MCF 10A (cell line): ENCODE results near the gene PTEN. TPM values are rescaled to one million over a fixed set of nuclear protein-coding genes. Genes with fewer than 3 reads are reported as not detected.

Experiments used
- BruUV-seq: library from RNA; stranded (reverse); fragments of 400-500 nt; replicated peaks from 2 replicates; lab custom pipeline; 2021; lab: Mats Ljungman, UMichigan
- CTCF ChIA-PET: fragments of 300-600 bp; sonication (Branson Sonifier 250); formaldehyde crosslinking; extraction: SDS; loops from one replicate; lab custom pipeline; 2021; ENCODE audit warnings: antibody characterized with exemption, inconsistent platforms; lab: Yijun Ruan, JAX
- POLR2A ChIA-PET: fragments of 300-600, 350-650 bp; sonication (Branson Sonifier 250); formaldehyde crosslinking; extraction: SDS; loops from one replicate; lab custom pipeline; 2020; ENCODE audit warnings: antibody characterized with exemption, inconsistent platforms; lab: Yijun Ruan, JAX
- DNase-seq: peaks from one replicate; pipeline ENCODE4 v3.0.0-alpha.2; 2018; ENCODE audit not compliant: unreplicated experiment
- H3K27ac Mint-ChIP-seq: one replicate; pipeline ENCODE4 v1.8.0; 2022; ENCODE audit warnings: mild to moderate bottlenecking, low read depth, mixed read lengths; ENCODE audit not compliant: unreplicated experiment
- H3K27me3 Mint-ChIP-seq: one replicate; pipeline ENCODE4 v1.8.0; 2022; ENCODE audit warnings: mixed read lengths; ENCODE audit not compliant: insufficient read depth, unreplicated experiment
- H3K36me3 Mint-ChIP-seq: one replicate; pipeline ENCODE4 v1.8.0; 2022; ENCODE audit warnings: mild to moderate bottlenecking, moderate library complexity, mixed read lengths; ENCODE audit not compliant: insufficient read depth, unreplicated experiment
- H3K4me1 Mint-ChIP-seq: one replicate; pipeline ENCODE4 v1.8.0; 2022; ENCODE audit warnings: mixed read lengths; ENCODE audit not compliant: insufficient read depth, unreplicated experiment
- H3K4me3 Mint-ChIP-seq: one replicate; pipeline ENCODE4 v1.8.0; 2022; ENCODE audit warnings: mild to moderate bottlenecking, moderate library complexity, mixed read lengths; ENCODE audit not compliant: unreplicated experiment
- H3K9me3 Mint-ChIP-seq: one replicate; pipeline ENCODE4 v1.8.0; 2022; ENCODE audit warnings: mixed read lengths; ENCODE audit not compliant: unreplicated experiment
- intact Hi-C: fragments of 100-400 bp; cut with micrococcal nuclease; formaldehyde crosslinking; loops from 2 replicates; pipeline ENCODE4 v1.14.1; 2022
- total RNA-seq: library from RNA; stranded (reverse); gene quantifications from 2 replicates; pipeline ENCODE4 v1.2.3, GENCODE V29; 2022
- TF ChIP-seq, protein P1 (sequence below): fragments of 200-600 bp; IDR thresholded peaks from one replicate; pipeline ENCODE4 v1.8.0; 2022; ENCODE audit warnings: antibody characterized with exemption, mild to moderate bottlenecking; ENCODE audit not compliant: unreplicated experiment

PTEN gene
- total RNA-seq, 1 experiment from 2014 or later = 64.1 TPM

DNA sequence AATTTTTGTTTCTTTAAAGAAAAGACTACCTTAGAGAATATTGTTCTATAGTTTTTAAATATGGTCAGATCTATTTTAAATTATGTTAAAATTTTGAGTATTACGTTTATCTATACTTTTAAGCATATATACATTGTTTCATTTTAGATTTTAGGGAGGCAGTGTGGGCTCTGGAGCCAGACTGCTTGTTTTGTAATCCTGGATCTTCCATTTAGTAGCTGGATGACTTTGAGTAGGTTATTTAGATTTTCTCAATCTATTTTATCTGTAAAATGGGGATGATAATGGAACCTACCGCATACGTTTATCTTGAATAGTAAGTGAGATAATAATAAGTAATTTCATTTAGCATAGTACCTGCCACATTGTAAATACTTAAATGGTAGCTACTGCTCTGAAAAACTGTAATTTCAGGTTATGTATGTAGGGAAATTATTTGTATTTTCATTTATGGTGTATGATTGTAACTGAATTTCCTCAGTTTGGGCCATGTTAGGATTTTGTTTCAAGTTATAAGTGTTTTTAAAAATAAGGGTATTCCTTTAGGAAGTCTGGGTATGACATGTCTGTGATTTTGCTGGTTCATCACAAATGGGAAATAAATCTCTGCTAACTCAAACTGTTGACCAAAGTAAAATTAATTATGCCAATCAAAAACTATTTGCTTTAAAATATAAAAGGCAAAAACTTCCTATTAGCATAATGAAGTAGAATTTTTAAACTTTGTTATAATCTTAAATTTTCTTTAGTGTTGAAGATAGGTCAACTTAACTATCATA, 6.5 kb downstream of the PTEN start:
- peak overlapping the region; percentile 12 for H3K27ac Mint-ChIP-seq
- H3K4me1 Mint-ChIP-seq = peaks cover 22% of the 10 kb centered on the region
- BruUV-seq = no TSS peak
- no peak for DNase-seq
- no peaks in the 10 kb centered on the region for H3K9me3 Mint-ChIP-seq
- CTCF ChIA-PET = interaction anchor here (0.6 to 1.0 kb wide), 3 partner anchors 8 to 941 kb away, joined by 3 read pairs; no protein-coding TSS in a partner anchor
- TF ChIP-seq, protein P1, sequence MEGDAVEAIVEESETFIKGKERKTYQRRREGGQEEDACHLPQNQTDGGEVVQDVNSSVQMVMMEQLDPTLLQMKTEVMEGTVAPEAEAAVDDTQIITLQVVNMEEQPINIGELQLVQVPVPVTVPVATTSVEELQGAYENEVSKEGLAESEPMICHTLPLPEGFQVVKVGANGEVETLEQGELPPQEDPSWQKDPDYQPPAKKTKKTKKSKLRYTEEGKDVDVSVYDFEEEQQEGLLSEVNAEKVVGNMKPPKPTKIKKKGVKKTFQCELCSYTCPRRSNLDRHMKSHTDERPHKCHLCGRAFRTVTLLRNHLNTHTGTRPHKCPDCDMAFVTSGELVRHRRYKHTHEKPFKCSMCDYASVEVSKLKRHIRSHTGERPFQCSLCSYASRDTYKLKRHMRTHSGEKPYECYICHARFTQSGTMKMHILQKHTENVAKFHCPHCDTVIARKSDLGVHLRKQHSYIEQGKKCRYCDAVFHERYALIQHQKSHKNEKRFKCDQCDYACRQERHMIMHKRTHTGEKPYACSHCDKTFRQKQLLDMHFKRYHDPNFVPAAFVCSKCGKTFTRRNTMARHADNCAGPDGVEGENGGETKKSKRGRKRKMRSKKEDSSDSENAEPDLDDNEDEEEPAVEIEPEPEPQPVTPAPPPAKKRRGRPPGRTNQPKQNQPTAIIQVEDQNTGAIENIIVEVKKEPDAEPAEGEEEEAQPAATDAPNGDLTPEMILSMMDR = no peak
- POLR2A ChIA-PET = interaction anchor here (0.6 to 11.6 kb wide), 10 partner anchors 6 to 517 kb away, joined by 3 to 185 read pairs (median 4); partner anchors contain the start of genes ATAD1, KLLN and PTEN
- peaks cover 18% of the 10 kb centered on the region for H3K36me3 Mint-ChIP-seq
- intact Hi-C loops = no loop called here
- peak overlapping the region; percentile 47 for H3K4me3 Mint-ChIP-seq
- H3K27me3 Mint-ChIP-seq = no peaks in the 10 kb centered on the region

DNA sequence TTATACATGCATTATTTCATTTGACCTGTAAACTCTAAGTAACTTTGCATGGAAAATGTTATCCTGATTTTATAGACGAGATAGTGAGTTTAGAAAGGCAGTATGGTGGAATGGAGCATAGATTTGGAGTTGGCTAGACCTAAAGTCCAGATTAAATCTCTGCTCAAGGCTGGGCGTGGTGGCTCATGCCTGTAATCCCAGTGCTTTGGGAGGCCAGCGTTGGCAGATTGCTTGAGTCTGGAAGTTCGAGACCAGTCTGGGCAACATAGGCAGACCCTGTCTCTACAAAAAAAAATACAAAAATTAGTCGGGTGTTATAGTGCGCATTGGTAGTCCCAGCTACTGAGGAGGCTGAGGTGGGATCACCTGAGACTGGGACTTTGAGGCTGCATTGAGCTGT, 9.4 kb downstream of the PTEN start:
- CTCF ChIA-PET = interaction anchor here (1.2 to 2.9 kb wide), 2 partner anchors 9 to 55 kb away, joined by 3 to 9 read pairs; partner anchors contain the start of genes KLLN and PTEN
- intact Hi-C loops = no loop called here
- Mint-ChIP-seq H3K4me1 (peaks cover 22% of the 10 kb centered on the region), H3K4me3 (no peak overlapping the region), H3K27ac (no peak overlapping the region), H3K9me3 (no peaks in the 10 kb centered on the region), H3K36me3 (peaks cover 14% of the 10 kb centered on the region), H3K27me3 (no peaks in the 10 kb centered on the region)
- no peak for DNase-seq
- POLR2A ChIA-PET = interaction anchor here (1.1 to 11.6 kb wide), 7 partner anchors 9 to 259 kb away, joined by 3 to 185 read pairs (median 4); partner anchors contain the start of genes ATAD1, KLLN and PTEN
- no TSS peak for BruUV-seq
- TF ChIP-seq, protein P1 = no peak

DNA sequence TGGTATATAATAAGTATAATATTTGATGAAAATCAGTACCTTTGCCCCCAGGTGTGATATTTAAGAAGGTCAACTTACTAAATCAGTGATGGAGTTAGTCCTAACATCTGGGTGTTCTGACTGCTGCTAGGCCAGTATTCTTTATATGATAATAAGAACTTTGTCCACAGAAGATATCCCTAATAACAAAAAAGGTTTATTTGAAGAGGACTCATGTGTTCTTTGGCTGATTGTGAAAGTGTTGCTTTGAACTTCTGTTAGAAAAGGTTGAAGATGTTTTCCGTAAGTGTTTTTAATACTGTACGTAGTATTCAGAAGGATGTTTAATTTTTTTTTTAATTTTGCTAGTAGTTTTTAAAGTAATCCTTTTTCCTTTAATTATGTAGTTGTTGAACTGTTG, 10.2 kb downstream of the PTEN start:
- CTCF ChIA-PET = interaction anchor here (2.9 kb wide), 1 partner anchor 10 kb away, joined by 9 read pairs; the partner anchor contains the start of genes KLLN and PTEN
- intact Hi-C loops = no loop called here
- no TSS peak for BruUV-seq
- Mint-ChIP-seq H3K4me1 (peaks cover 23% of the 10 kb centered on the region), H3K27me3 (no peaks in the 10 kb centered on the region), H3K4me3 (no peak overlapping the region), H3K9me3 (no peaks in the 10 kb centered on the region), H3K27ac (no peak overlapping the region), H3K36me3 (peaks cover 22% of the 10 kb centered on the region)
- POLR2A ChIA-PET = interaction anchor here (1.3 to 11.6 kb wide), 4 partner anchors 9 to 55 kb away, joined by 4 to 185 read pairs (median 5); partner anchors contain the start of genes ATAD1, KLLN and PTEN
- no peak for DNase-seq
- TF ChIP-seq, protein P1 = no peak

DNA sequence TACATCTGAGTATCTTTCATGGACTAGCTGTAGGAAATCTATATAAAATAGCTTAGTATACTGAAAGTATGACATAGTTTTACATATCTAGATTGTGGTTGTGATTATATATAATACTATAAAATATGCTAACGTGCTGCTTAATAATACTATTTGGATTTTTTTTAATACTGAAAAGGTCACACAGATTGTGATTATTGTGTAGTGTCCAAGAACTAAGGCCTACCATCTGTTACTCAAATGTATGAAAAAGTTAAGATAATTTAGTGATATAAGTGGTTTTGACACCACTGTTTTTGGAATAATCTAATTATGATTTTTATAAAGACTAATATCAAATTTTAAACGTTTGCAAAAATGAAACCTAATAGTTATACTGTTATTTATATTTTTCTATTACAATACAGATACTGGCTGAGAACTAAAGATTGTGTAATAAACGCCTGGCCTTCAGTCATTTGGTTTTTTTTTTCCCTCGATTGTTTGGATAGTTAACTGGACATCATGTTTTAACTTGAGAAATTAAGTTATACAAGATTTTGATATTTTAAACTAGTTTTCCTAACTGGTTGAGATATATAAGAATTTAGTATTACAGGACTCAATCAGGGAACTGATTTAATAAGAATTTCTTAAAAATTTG, 12.6 kb downstream of the PTEN start:
- H3K4me1 Mint-ChIP-seq = peaks cover 15% of the 10 kb centered on the region
- ChIA-PET CTCF (interaction anchor here (0.9 kb wide), 2 partner anchors 25 to 32 kb away, joined by 3 read pairs; no protein-coding TSS in a partner anchor), POLR2A (interaction anchor here (0.6 to 11.6 kb wide), 5 partner anchors 11 to 1116 kb away, joined by 3 to 185 read pairs (median 4); partner anchors contain the start of genes KLLN and PTEN)
- intact Hi-C loops = no loop called here
- TF ChIP-seq, protein P1 = no peak
- H3K36me3 Mint-ChIP-seq = peaks cover 40% of the 10 kb centered on the region
- H3K4me3 Mint-ChIP-seq = no peak overlapping the region
- H3K27me3 Mint-ChIP-seq = no peaks in the 10 kb centered on the region
- H3K9me3 Mint-ChIP-seq = no peaks in the 10 kb centered on the region
- DNase-seq = peak; percentile 49
- H3K27ac Mint-ChIP-seq = no peak overlapping the region
- no TSS peak for BruUV-seq
